Measurements from ENCODE around the gene NEGR1.

NEGR1 gene

DNA sequence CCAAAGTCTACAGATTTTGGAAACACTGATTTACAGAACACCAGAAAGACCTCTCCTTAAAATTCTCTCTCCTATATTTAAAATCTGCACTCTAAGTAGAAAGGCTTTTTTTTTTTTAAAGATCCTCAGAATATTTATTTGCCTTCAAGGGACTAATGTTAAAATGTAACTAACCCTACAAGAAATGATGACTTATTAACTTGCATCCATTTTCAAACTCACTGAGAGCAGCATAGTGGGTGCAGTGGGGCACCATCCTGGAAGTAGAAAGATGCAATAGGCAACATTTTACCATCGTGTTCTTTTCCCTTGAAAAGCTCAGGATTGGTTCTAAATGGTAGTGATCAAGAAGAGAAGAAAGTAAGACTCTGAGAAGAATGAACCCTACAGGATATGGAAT lies 498.1 kb downstream of the NEGR1 start:
- TF ChIP-seq CTCF (IDR thresholded peaks at IDR 0.05; ENCODE audit: low read depth, low read length): no peak
- no peak for DNase-seq (ENCODE audit: extremely low read depth, low read depth)

DNA sequence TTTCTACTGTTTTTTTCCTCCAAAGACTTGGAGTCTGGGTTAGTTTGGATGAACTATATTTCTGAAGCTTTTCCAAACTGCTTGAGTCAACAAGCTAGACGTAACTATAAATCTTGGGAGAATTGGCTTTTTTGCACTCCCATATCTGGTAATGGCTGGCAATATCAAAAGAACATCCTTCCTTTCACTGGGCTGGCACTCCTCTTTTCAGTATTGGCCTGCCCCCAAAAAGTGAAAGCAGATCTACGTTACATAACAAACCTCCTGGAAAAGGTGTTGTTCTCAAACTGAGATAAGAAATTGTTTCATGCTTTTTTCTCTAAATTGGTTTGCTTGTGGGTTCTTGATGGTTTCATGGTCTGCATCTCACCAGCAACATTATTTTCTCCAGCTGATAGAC lies 499.3 kb downstream of the NEGR1 start:
- TF ChIP-seq CTCF (IDR thresholded peaks at IDR 0.05; ENCODE audit: low read depth, low read length): no peak

GRCh38 chr1:71781450-71781849 lies 500.9 kb downstream of the NEGR1 start:
- TF ChIP-seq CTCF (IDR thresholded peaks at IDR 0.05; ENCODE audit: low read depth, low read length): no peak

More for the DNA sequence above, 499.3 kb downstream of the NEGR1 start:
- no peak for DNase-seq (ENCODE audit: extremely low read depth, low read depth)

GRCh38 chr1:71780681-71781080 lies 501.7 kb downstream of the NEGR1 start:
- no peak for DNase-seq (ENCODE audit: extremely low read depth, low read depth)
- TF ChIP-seq CTCF (IDR thresholded peaks at IDR 0.05; ENCODE audit: low read depth, low read length): no peak

More at GRCh38 chr1:71781450-71781849, 500.9 kb downstream of the NEGR1 start:
- DNase-seq (ENCODE audit: extremely low read depth, low read depth): no peak

DNA sequence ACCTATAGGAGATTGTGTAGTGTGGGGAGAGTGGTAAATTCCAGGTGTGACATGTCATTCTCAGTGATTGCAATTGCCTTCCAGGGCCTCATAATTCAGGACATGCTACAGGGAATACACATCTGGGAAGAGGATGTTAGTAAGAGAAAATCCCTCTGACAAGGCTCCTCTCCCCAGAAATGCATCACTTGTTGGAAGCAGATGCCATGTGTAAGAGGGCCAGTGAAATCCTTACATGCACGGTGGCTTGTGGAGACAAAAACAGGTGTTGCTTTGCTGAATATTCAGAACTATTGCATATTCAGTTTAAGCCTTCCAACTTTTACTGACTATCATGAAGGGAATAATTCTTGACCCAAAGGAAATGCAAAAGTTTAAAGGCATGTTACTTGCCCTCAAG lies 503.4 kb downstream of the NEGR1 start:
- no peak for TF ChIP-seq CTCF (IDR thresholded peaks at IDR 0.05; ENCODE audit: low read depth, low read length)
- DNase-seq (ENCODE audit: extremely low read depth, low read depth): no peak

DNA sequence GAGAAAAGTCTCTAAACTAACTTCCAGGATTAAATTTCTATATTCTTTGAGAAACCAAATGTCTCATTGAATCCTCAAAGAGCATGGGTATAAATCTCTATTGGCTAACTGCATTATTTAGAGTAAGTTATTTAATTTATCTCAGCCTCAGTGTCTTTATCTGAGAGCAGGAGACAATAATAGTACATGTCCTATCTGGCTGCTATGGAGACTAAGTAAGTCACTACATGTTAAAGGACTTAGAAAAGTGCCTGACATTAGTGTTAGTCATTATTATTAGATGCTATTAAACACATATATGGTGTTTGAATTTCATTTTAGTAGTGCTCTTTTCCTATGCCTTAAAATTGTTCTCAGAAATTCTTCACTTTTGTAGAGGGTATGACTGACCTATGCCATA lies 505.2 kb downstream of the NEGR1 start:
- TF ChIP-seq CTCF (IDR thresholded peaks at IDR 0.05; ENCODE audit: low read depth, low read length): no peak
- no peak for DNase-seq (ENCODE audit: extremely low read depth, low read depth)

DNA sequence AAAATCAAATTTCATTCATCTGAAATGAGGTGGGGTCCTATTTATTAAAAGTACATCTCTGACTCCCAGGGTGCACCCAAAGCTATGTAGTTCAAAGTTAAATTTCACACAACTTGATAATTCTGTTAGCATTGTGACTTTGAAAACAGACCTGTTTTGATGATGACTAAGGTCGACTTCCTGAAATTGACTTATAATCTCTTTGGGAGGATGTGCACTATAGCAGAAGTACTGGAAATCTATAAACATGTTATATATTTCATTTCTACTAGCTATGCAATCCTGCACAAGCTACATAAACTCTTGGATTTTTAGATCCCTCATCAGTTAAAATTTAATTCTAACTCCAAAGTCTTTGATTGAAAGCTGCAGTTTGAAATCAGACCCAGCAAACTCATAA lies 507.6 kb downstream of the NEGR1 start:
- DNase-seq (ENCODE audit: extremely low read depth, low read depth): no peak
- no peak for TF ChIP-seq CTCF (IDR thresholded peaks at IDR 0.05; ENCODE audit: low read depth, low read length)
